Astrocyte (in vitro differentiated cells and primary cell): ENCODE data around the gene RNF207. TPM values are rescaled to one million over a fixed set of nuclear protein-coding genes. Genes with fewer than 3 reads are reported as not detected.
A peak's percentile ranks its signal among the peaks of the same experiment; 100 is the strongest.

Experiments used
- DNase-seq: peaks from one replicate; pipeline ENCODE4 v3.0.0-alpha.2; 2010; ENCODE audit warnings: low read depth
- FAIRE-seq: peaks from 2 replicates; lab custom pipeline; 2011; peaks lifted over from hg19 to GRCh38; lab: Jason Lieb, UNC
- H2AFZ ChIP-seq: 2 replicates; pipeline ENCODE4 v1.6.0; 2012; ENCODE audit warnings: low read depth, low read length, inconsistent platforms
- H3K27ac ChIP-seq: 2 replicates; pipeline ENCODE4 v1.5.1; 2011; ENCODE audit warnings: low read depth, low read length, inconsistent platforms
- H3K27me3 ChIP-seq: 2 replicates; pipeline ENCODE4 v1.6.0; 2011; ENCODE audit warnings: low read length, inconsistent platforms; ENCODE audit not compliant: insufficient read depth
- H3K36me3 ChIP-seq: 2 replicates; pipeline ENCODE4 v1.5.1; 2011; ENCODE audit warnings: low read length, inconsistent platforms; ENCODE audit not compliant: insufficient read depth
- H3K4me1 ChIP-seq: 2 replicates; pipeline ENCODE4 v1.5.1; 2011; ENCODE audit warnings: low read length, inconsistent platforms; ENCODE audit not compliant: insufficient read depth
- H3K4me2 ChIP-seq: 2 replicates; pipeline ENCODE4 v1.6.0; 2012; ENCODE audit warnings: low read length, inconsistent platforms
- H3K4me3 ChIP-seq: 2 replicates; pipeline ENCODE4 v1.5.1; 2011; ENCODE audit warnings: low read depth, mild to moderate bottlenecking, low read length, inconsistent platforms; ENCODE audit not compliant: insufficient read depth
- H3K79me2 ChIP-seq: 2 replicates; pipeline ENCODE4 v1.6.0; 2012; ENCODE audit warnings: mild to moderate bottlenecking, low read length, inconsistent platforms; ENCODE audit not compliant: insufficient read depth
- H3K9ac ChIP-seq: 2 replicates; pipeline ENCODE4 v1.6.0; 2012; ENCODE audit warnings: mild to moderate bottlenecking, low read length, inconsistent platforms
- H3K9me3 ChIP-seq: 2 replicates; pipeline ENCODE4 v1.5.1; 2012; ENCODE audit warnings: low read depth, mild to moderate bottlenecking, low read length, inconsistent platforms; ENCODE audit not compliant: insufficient read depth
- H4K20me1 ChIP-seq: 2 replicates; pipeline ENCODE4 v1.6.0; 2012; ENCODE audit warnings: low read length, inconsistent platforms; ENCODE audit not compliant: insufficient read depth
- H3K27ac Mint-ChIP-seq: one replicate; pipeline ENCODE4 v1.8.0; 2021; ENCODE audit warnings: mild to moderate bottlenecking, mixed read lengths; ENCODE audit not compliant: unreplicated experiment
- H3K27me3 Mint-ChIP-seq: one replicate; pipeline ENCODE4 v1.8.0; 2021; ENCODE audit warnings: low read depth, mixed read lengths; ENCODE audit not compliant: unreplicated experiment
- H3K36me3 Mint-ChIP-seq: one replicate; pipeline ENCODE4 v1.8.0; 2021; ENCODE audit warnings: low read depth, mixed read lengths; ENCODE audit not compliant: unreplicated experiment
- H3K4me1 Mint-ChIP-seq: one replicate; pipeline ENCODE4 v1.8.0; 2021; ENCODE audit warnings: low read depth, mixed read lengths; ENCODE audit not compliant: unreplicated experiment
- H3K4me3 Mint-ChIP-seq: one replicate; pipeline ENCODE4 v1.8.0; 2021; ENCODE audit warnings: mild to moderate bottlenecking, moderate library complexity, mixed read lengths; ENCODE audit not compliant: unreplicated experiment
- H3K9me3 Mint-ChIP-seq: one replicate; pipeline ENCODE4 v1.8.0; 2021; ENCODE audit warnings: mild to moderate bottlenecking, mixed read lengths; ENCODE audit not compliant: unreplicated experiment
- EZH2 ChIP-seq: IDR thresholded peaks from 2 replicates; pipeline ENCODE4 v1.6.1; 2012; ENCODE audit warnings: mild to moderate bottlenecking, low read length, inconsistent platforms; ENCODE audit not compliant: insufficient read depth
- total RNA-seq: library from RNA; stranded (reverse); gene quantifications from 2 replicates; pipeline ENCODE4 v1.2.1, GENCODE V29; 2021
- TF ChIP-seq, protein P1 (sequence below): IDR thresholded peaks from 2 replicates; pipeline ENCODE4 v1.5.1; 2011; ENCODE audit warnings: low read depth, mild to moderate bottlenecking, inconsistent platforms, low read length, moderate library complexity; ENCODE audit not compliant: insufficient read depth

RNF207 gene
- total RNA-seq, 1 donor from 2014 or later = 4.7 TPM

DNA sequence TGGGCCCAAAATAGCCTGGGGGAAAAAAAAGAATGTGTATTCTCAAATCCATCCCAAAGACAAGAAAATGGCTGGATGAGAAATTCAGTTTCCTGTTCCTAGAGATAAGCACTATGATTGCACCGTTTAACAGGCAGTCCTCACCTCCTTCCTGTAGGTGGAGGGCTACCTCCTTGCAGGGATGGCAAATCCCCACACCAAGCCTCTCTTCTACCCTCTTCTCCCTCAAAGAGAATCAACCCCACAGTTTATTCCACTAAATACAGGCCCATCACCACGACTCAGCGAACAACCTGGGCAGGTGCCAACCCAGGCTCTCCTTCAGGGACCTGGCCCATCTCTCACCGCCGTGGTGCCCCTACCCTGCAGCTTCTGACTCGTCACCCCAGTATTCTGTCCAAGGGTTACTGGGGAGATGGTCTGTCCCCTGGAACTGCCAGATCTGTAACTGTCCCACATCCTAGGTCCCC lies 22.4 kb upstream of the RNF207 start:
- Histone ChIP-seq H3K4me3 (no peak overlapping the region), H3K79me2 (peaks cover 23% of the 10 kb centered on the region), H3K4me1 (peaks cover 11% of the 10 kb centered on the region), H4K20me1 (peaks cover 74% of the 10 kb centered on the region), H3K36me3 (peaks cover 5% of the 10 kb centered on the region), H3K27ac (no peak overlapping the region), H3K9me3 (no peaks in the 10 kb centered on the region), H3K27me3 (peaks cover 16% of the 10 kb centered on the region), H2AFZ (no peak overlapping the region), H3K4me2 (no peak overlapping the region), H3K9ac (no peak overlapping the region)
- Mint-ChIP-seq H3K36me3 (peaks cover 7% of the 10 kb centered on the region), H3K4me1 (peaks cover 22% of the 10 kb centered on the region), H3K27me3 (peaks cover 15% of the 10 kb centered on the region), H3K27ac (peak overlapping the region; percentile 78), H3K9me3 (no peaks in the 10 kb centered on the region), H3K4me3 (no peak overlapping the region)
- TF ChIP-seq EZH2 = no peak
- TF ChIP-seq, protein P1, sequence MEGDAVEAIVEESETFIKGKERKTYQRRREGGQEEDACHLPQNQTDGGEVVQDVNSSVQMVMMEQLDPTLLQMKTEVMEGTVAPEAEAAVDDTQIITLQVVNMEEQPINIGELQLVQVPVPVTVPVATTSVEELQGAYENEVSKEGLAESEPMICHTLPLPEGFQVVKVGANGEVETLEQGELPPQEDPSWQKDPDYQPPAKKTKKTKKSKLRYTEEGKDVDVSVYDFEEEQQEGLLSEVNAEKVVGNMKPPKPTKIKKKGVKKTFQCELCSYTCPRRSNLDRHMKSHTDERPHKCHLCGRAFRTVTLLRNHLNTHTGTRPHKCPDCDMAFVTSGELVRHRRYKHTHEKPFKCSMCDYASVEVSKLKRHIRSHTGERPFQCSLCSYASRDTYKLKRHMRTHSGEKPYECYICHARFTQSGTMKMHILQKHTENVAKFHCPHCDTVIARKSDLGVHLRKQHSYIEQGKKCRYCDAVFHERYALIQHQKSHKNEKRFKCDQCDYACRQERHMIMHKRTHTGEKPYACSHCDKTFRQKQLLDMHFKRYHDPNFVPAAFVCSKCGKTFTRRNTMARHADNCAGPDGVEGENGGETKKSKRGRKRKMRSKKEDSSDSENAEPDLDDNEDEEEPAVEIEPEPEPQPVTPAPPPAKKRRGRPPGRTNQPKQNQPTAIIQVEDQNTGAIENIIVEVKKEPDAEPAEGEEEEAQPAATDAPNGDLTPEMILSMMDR = no peak
- DNase-seq (no peak), FAIRE-seq (no peak)

DNA sequence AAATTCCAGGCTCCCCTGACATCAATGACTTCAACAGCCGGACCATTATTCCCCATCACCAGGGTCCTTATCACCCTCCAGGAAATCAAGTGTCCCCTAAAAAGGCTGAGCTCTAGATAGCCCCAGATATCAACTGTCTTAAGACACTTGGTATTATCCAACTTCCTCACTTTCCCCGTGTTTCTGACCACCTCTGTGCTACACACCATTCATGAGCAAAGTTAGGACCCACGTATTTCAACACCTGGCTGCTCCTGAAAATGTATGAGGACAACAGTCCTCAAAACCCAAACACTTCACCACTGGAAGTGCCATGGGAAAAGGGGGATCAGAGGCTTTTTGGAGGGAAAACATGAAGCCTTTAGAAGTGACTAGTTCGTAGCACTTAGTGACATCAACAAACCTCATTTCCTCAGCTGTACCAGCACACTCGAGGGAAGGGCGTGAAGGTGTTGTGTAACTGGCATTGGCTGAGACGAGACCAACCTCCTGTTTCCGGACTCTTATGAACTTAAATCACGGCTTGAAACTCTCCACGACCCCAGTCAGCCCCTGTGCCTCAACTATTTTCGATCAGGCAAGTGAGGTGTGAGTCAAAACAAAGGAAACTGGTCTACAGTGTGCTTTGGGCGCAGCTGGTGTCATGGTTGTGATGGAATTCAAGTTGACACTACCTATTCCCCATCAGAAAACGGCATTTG lies 21.7 kb upstream of the RNF207 start:
- no peaks in the 10 kb centered on the region for H3K9me3 Mint-ChIP-seq
- Histone ChIP-seq H3K27me3 (peaks cover 11% of the 10 kb centered on the region), H3K9me3 (no peaks in the 10 kb centered on the region), H4K20me1 (peaks cover 75% of the 10 kb centered on the region), H3K4me1 (peaks cover 11% of the 10 kb centered on the region), H3K9ac (no peak overlapping the region), H3K4me3 (no peak overlapping the region), H3K79me2 (peaks cover 30% of the 10 kb centered on the region), H3K36me3 (peaks cover 8% of the 10 kb centered on the region), H3K27ac (no peak overlapping the region), H2AFZ (no peak overlapping the region), H3K4me2 (no peak overlapping the region)
- H3K4me3 Mint-ChIP-seq = no peak overlapping the region
- FAIRE-seq (no peak), DNase-seq (no peak)
- peak overlapping the region; percentile 78 for H3K27ac Mint-ChIP-seq
- peaks cover 11% of the 10 kb centered on the region for H3K36me3 Mint-ChIP-seq
- H3K4me1 Mint-ChIP-seq = peaks cover 22% of the 10 kb centered on the region
- H3K27me3 Mint-ChIP-seq = peaks cover 11% of the 10 kb centered on the region
- TF ChIP-seq, protein P1 = no peak
- no peak for TF ChIP-seq EZH2

DNA sequence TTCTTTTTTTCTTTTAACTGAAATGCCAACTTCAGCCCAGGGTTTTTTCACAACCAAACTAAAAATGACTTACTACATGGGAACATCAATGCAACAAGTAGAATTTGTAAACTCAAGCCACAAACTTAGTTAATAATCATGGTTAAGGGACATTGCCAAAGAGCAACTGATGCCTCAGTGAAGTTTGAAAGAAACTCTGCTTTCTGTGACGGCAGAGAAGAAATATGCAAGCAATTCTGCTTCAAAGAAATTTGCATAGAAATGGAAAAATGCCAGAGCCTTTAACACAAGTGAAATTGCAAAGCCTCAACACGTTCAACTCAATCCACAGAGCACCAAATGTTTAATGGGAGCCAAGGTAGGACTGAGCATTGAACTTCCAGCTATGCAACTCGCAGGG lies 20.8 kb upstream of the RNF207 start:
- Histone ChIP-seq H3K4me2 (peak overlapping the region; percentile 2), H3K27me3 (peaks cover 11% of the 10 kb centered on the region), H3K27ac (no peak overlapping the region), H3K9ac (no peak overlapping the region), H3K4me3 (no peak overlapping the region), H3K36me3 (peaks cover 11% of the 10 kb centered on the region), H4K20me1 (peaks cover 85% of the 10 kb centered on the region), H3K9me3 (no peaks in the 10 kb centered on the region), H2AFZ (no peak overlapping the region), H3K4me1 (peaks cover 11% of the 10 kb centered on the region), H3K79me2 (peaks cover 39% of the 10 kb centered on the region)
- no peaks in the 10 kb centered on the region for H3K9me3 Mint-ChIP-seq
- H3K27me3 Mint-ChIP-seq = peaks cover 11% of the 10 kb centered on the region
- TF ChIP-seq EZH2 = no peak
- TF ChIP-seq, protein P1 = no peak
- H3K27ac Mint-ChIP-seq = no peak overlapping the region
- peak; percentile 78 for FAIRE-seq
- H3K4me1 Mint-ChIP-seq = peaks cover 22% of the 10 kb centered on the region
- peak; percentile 81 for DNase-seq
- peaks cover 11% of the 10 kb centered on the region for H3K36me3 Mint-ChIP-seq
- H3K4me3 Mint-ChIP-seq = no peak overlapping the region
